GM12878 (cell line): ENCODE results near the gene RAB24.

Source experiments
- BRCA1 ChIP-seq: IDR thresholded peaks from 2 replicates; pipeline ENCODE4 v1.6.1; 2011; ENCODE audit warnings: low read depth, low read length, improper control_type of control experiment
- CBFB ChIP-seq: IDR thresholded peaks from 2 replicates; pipeline ENCODE4 v1.6.1; 2016; ENCODE audit warnings: antibody characterized with exemption, low read depth
- CHD2 ChIP-seq: IDR thresholded peaks from 2 replicates; pipeline ENCODE4 v1.6.1; 2011; ENCODE audit warnings: low read depth, low read length, improper control_type of control experiment, borderline replicate concordance
- CTCF ChIP-seq, 3 experiments: IDR thresholded peaks in 2 of 3; conservative IDR thresholded peaks in 1 of 3; 2 replicates each; pipeline ENCODE4 v1.5.1; 2011; ENCODE audit warnings: low read depth in 3 of 3, low read length in 3 of 3, mild to moderate bottlenecking in 3 of 3, control low read depth in 2 of 3, moderate library complexity in 2 of 3, inconsistent platforms in 1 of 3, mixed read lengths in 1 of 3; ENCODE audit not compliant: control insufficient read depth in 2 of 3, insufficient read depth in 1 of 3; ENCODE audit errors: extremely low read depth in 1 of 3
- CUX1 ChIP-seq: IDR thresholded peaks from 2 replicates; pipeline ENCODE4 v1.6.1; 2012; ENCODE audit warnings: improper control_type of control experiment, low read depth, low read length; ENCODE audit not compliant: insufficient replicate concordance
- EGR1 ChIP-seq, 2 experiments: IDR thresholded peaks; 1 replicate in 1 of 2; 2 replicates in 1 of 2; pipeline ENCODE4 v1.6.1; 2011 to 2012; ENCODE audit warnings: low read depth in 2 of 2, low read length in 2 of 2, borderline replicate concordance in 1 of 2, mild to moderate bottlenecking in 1 of 2, moderate library complexity in 1 of 2
- HCFC1 ChIP-seq: fragments of 150-350 bp; IDR thresholded peaks from 2 replicates; pipeline ENCODE4 v1.6.1; 2014; ENCODE audit warnings: low read length
- POLR2A ChIP-seq: IDR thresholded peaks from 2 replicates; pipeline ENCODE4 v1.6.1; 2011; ENCODE audit warnings: low read depth, mild to moderate bottlenecking, low read length
- POLR2AphosphoS2 ChIP-seq: IDR thresholded peaks from 2 replicates; pipeline ENCODE4 v1.6.1; 2011; ENCODE audit warnings: low read depth, mild to moderate bottlenecking, low read length, improper control_type of control experiment, moderate library complexity
- RELA ChIP-seq: fragments of 450-650 bp; IDR thresholded peaks from 2 replicates; pipeline ENCODE4 v1.8.0; 2014; ENCODE audit warnings: borderline replicate concordance; ENCODE audit not compliant: partially characterized antibody
- TCF12 ChIP-seq: IDR thresholded peaks from 2 replicates; pipeline ENCODE4 v1.6.1; 2011; ENCODE audit warnings: low read depth, mild to moderate bottlenecking, low read length
- TF ChIP-seq, protein P1 (sequence below): IDR thresholded peaks from 2 replicates; pipeline ENCODE4 v1.6.1; 2011; ENCODE audit warnings: borderline replicate concordance, low read depth, mild to moderate bottlenecking, moderate library complexity, mixed read lengths, low read length; ENCODE audit not compliant: insufficient read depth; ENCODE audit errors: extremely low read length

DNA sequence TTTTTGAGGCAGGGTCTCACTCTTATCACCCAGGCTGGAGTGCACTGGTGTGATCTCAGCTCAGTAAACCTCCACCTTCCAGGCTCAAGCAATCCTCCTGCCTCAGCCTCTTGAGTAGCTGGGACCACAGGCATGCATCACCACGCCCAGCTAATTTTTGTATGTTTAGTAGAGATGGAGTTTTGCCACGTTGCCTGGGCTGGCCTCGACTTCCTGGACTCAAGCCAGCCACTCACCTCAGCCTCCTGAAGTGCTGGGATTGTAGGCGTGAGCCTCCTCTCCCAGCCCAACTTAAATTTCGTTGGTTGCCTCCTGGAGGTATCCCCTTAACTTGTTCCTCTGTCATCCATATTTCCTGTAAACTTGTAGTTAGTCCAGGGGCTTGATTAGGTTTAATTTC lies 47.2 kb downstream of the RAB24 start:
- TF ChIP-seq CTCF (IDR thresholded peaks at IDR 0.05 in 2 of 3, conservative IDR thresholded peaks at IDR 0.05 in 1 of 3; ENCODE audit: control insufficient read depth in 2 of 3, extremely low read depth in 1 of 3, insufficient read depth in 1 of 3, low read depth in 3 of 3, low read length in 3 of 3) (no peak), BRCA1 (no peak), TCF12 (no peak), EGR1 (IDR thresholded peaks at IDR 0.05; ENCODE audit: borderline replicate concordance in 1 of 2, low read depth in 2 of 2, low read length in 2 of 2) (no peak), HCFC1 (no peak), CUX1 (no peak), RELA (no peak), POLR2A (no peak), CBFB (no peak), POLR2AphosphoS2 (no peak), CHD2 (no peak)
- TF ChIP-seq, protein P1, sequence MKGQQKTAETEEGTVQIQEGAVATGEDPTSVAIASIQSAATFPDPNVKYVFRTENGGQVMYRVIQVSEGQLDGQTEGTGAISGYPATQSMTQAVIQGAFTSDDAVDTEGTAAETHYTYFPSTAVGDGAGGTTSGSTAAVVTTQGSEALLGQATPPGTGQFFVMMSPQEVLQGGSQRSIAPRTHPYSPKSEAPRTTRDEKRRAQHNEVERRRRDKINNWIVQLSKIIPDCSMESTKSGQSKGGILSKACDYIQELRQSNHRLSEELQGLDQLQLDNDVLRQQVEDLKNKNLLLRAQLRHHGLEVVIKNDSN, result no peak
